GM12873 (cell line): ENCODE results near the gene NALCN.
A peak's percentile ranks its signal among the peaks of the same experiment; 100 is the strongest.

Source experiments
- TF ChIP-seq, protein P1 (sequence below): IDR thresholded peaks from 2 replicates; pipeline ENCODE4 v1.5.1; 2012; ENCODE audit warnings: low read depth, mild to moderate bottlenecking, moderate library complexity, low read length, control low read depth; ENCODE audit not compliant: insufficient read depth; ENCODE audit errors: missing control alignments

NALCN gene

DNA sequence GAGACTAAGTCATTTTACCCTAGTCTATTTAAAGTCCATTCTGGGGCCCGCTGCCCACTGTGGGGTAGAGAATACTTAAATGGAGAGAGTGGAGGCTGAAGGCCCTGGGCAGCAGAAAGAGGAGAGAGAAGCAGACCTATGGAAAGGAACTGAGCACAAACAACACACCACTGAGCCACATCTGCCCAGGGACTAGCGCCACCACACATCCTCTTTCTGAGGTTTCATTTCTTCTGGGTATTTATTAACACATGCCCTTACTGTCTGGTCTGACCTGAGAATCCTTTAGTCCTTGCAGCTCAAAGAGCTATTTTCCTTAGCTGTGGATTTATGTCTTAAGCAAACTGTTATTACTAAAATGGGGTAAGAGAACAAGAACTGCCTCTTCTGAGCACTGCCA is 154.0 kb downstream of the NALCN start:
- TF ChIP-seq, protein P1, sequence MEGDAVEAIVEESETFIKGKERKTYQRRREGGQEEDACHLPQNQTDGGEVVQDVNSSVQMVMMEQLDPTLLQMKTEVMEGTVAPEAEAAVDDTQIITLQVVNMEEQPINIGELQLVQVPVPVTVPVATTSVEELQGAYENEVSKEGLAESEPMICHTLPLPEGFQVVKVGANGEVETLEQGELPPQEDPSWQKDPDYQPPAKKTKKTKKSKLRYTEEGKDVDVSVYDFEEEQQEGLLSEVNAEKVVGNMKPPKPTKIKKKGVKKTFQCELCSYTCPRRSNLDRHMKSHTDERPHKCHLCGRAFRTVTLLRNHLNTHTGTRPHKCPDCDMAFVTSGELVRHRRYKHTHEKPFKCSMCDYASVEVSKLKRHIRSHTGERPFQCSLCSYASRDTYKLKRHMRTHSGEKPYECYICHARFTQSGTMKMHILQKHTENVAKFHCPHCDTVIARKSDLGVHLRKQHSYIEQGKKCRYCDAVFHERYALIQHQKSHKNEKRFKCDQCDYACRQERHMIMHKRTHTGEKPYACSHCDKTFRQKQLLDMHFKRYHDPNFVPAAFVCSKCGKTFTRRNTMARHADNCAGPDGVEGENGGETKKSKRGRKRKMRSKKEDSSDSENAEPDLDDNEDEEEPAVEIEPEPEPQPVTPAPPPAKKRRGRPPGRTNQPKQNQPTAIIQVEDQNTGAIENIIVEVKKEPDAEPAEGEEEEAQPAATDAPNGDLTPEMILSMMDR = peak; percentile 9

DNA sequence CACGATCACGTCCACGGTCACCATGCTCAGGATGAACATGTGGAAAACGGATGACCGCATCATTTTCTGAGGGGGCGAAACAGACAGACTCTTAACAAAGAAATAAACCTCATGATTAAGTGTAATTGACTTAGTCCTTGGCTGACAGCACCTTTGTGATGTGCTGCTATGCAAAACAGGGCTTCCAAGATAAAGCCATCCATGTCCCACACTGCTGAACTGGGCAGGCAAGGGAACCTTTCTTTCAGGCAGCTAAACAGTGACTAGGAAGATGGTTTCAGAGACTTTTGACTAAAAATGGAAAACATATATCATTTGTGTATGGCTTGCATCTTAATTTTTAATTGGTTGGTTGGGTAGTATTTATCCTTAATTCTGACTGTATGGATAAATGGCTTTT is 157.8 kb downstream of the NALCN start:
- TF ChIP-seq, protein P1 = no peak

DNA sequence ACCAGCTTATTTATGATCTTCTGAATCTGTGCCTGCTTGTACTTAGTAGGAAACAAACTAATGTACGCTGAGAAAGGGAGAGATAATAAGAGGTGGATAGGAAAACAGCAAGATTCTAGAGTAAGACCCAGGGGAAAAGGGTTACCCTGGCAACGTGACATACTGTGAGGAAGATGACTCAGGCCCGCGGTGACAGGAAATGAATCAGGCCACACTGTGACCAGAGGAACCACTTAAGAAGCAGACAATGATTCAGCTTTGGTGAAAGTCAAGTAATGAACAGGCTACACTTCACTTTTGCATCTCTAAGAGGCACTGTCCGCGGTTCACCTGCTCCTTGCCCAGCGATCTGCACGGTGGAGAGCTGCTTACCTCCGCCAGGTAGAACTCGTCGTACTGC is 158.2 kb downstream of the NALCN start:
- TF ChIP-seq, protein P1 = no peak

DNA sequence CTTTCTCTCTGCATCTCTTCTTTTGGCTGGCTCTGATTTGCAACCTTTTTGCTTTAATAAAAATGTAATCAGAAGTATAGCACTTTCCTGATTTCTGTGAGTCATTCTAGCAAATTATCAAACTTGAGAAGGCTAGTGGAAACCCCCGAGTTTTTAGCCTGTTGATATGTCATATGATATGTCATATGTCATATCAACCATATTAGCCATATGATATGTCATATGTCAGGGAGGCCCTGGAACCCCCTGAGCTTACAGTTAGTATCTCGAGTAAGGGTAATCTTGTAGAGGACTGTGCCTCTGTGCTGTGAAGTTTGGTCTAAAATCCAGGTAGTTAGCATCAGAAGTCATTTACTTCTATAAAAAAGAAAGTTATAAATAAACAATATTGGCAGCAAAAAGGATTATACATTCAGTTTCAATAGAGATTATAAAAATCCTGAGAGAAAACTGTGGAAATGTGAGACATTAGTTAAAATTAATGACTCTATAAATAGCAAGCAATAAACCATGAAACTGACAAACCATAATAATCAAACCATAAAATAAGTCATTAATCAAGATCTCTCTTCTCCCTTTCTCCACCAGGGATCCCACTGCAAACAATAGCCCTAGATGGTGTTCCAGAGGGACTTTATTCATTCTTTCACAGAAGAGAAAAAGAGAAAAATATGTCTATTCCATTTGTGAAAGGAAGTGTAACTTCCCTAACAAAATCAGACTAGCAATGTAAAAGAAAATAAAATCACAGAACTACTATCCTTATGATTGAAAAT is 167.4 kb downstream of the NALCN start:
- TF ChIP-seq, protein P1 = no peak

DNA sequence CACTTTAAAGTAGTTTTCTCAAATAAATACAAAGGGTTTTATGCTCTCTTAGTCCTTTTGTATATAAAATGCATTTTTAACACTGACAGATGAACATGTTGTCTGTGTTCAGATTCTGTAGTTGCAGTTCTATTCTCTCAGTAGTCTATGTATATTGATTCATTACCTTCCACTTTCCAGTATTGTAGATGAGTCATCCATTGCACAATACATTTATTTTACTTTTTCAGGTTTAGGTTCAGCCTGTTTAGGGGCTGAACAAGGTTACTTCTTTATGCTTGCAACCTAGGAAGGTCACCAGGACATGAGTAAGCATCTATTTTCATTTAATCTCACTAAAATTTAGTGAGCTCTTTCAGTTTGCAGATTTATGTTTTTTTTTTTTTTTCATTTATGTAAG is 173.6 kb downstream of the NALCN start:
- TF ChIP-seq, protein P1 = no peak

DNA sequence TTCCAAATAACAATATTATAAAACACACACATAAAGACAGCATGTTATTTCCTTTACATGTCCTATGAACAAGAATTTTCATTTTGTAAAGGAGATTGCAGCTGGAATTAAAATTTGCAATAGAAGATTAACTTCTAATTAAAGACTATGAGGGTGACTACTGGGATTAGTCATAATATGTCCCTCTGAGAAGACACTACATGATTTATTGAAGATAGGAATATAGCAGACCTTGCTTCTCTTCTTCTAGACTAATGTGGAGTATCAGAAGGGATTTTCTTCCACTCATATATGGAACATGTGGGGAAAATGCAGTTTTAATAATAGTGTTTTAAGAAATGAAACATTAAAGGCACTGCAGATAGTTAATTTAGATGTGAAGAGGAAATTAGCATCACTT is 177.8 kb downstream of the NALCN start:
- TF ChIP-seq, protein P1 = no peak

DNA sequence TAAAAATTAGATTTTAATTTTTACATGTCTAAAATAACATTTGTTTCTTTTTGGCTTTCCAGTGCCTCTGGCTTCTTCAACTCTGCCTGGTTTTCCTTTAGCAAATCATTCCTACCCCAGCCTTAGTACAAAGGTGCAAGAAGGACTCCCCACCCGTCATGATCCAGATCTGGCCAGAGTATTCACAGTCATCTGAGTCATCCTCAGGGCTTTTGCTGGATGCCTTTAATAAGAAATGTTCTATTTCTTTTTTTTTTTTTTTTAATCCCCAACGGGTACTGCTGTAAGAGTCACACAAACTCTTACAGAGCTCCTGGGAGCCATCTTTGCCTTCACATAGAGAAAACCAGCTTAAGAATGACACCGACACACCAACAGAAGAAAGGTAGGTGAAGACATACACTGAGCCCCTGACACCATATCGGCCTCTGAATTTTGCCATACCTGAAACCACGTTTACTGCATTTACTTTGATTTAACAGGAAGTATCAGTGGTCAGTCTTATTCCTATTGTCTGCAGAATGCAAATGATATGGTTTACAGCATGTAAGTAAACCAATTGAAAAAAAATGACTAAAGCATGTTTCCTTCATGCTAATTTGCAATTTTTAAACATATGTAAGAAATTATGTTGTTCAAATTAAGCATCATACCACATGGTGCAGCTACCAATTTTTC is 184.4 kb downstream of the NALCN start:
- TF ChIP-seq, protein P1 = no peak
